Stimulated activated CD8-positive, alpha-beta memory T cell treated with anti-CD3 and anti-CD28 coated beads, Interleukin-7, amount 100 ng/mL, for 1 hour (primary cell): ENCODE data around the gene HDAC7.

Source experiments
- DNase-seq, 2 donors: peaks; one replicate each; pipeline ENCODE4 v3.0.0-alpha.2; 2020; ENCODE audit warnings: low read depth in 2 of 2

HDAC7 gene

GRCh38 chr12:47819896-47820630 lies at the start of gene HDAC7:
HDAC7 (minus strand) TSS chr12:47819903; CDS start chr12:47819785, 118 bp downstream.
- DNase-seq = no peak

DNA sequence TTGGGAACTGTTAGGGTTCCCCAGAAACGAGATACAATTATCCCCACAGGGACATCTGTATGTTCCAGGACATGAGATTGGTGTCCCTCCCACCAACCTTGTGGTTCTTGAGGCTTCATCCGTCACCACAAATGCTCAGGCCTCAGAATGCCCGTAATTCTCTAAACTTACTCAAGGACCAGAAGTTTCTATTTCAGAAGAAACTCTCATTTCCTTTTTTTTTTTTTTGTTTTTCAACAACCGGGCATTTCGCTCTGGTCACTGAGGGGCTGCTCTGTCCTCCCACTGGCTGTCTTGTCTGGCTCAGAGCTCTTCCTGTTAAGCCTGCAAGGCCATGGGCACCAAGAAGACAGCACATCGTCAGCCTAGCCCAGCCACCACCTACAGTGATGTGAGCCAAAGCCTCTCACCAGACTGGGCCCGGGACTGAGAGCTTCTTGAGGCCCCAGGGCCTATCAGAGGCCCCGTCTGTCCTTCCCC lies 48.9 kb upstream of the HDAC7 start:
- DNase-seq = no peak

DNA sequence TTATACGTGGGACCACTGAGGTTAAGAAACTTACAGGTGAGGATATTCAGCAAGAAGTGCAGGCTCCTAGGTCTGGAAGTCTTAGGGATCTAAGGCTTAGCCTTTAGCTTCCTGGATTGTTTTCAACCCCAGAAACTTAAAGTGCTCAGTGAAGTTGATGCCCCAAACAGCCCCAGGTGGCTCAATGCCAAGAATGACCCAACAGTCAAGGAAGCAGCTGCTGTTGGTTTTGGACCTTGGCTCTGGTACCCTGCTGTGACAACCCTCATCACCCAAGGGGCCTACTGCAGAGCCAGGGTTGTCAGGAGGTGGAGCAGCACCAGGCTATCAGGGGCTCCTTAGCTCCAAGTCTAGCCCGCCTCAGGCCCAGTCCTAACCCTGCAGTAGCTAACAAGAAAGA lies 48.3 kb upstream of the HDAC7 start:
- DNase-seq = no peak

DNA sequence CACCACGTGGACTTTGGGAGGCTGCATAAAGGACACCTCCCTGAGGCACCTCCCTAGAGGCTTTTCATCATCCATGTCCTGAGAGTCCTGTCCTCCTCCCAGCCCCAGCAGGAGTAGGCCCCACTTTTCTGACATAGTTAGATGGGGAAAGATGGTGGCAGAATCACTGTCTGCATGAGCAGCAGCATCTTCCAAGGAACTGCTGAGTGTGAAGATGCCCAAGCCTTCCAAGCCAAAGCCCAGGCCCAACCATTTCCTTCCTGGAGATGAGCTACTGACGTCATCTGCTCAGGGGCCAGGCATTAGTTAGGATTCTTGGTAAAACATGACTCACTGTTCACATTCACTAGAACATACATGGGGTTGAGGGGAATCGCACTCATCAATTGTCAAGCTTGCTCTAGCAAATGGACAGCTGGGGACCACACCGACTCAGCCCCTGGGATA lies 47.8 kb upstream of the HDAC7 start:
- DNase-seq = no peak

DNA sequence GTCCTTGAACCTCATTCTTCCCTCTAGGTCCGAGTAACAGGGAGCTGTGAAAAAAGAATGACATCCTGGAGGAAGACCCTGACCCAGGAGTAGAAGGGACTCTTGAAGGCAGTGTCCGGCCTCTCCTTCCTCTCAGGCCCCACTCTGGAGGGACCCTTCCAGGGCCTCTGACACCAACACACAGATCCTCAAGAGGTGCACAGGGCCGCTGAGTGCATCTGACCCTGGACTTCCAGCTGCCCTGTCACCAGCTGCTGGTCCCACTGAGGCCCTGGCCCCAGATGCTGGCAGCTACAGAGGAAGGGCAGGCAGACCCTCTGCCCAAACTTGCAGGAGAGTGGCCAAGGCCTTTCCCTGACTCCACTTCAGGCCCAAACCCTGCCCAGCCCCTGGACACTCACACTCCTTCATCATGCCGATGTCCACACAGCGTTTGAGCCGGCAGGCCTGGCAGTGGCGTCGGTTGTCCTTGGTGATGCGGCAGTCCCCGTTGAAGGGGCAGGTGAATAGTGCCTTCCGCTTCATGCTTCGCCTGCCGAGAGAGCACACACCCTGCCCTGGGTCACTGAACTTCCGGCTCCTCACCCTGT lies 45.0 kb upstream of the HDAC7 start:
- DNase-seq = no peak

GRCh38 chr12:47863985-47864384 lies 44.3 kb upstream of the HDAC7 start:
- DNase-seq = no peak

DNA sequence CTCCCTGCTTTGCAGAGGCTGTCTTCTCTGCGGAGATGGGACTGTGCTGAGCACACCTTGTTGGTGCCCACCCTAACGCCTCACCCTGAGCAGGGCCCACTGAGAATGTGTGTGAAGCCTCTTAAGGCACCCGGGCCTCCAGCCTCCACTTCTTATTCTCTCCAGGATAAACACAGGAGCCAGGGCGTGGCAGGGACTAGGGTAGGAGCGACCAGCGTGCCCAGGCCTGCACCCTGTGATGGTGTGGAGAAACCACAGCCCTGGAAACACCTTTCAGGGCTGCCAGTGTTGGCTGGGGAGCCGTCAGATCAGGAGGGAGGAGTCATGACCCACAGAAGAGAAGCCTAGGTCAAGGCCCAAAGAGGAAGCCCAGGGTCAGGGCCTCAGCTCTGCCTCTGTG lies 43.8 kb upstream of the HDAC7 start:
- DNase-seq = no peak

- no peak for DNase-seq
These were observed 43.2 kb upstream of the HDAC7 start for GRCh38 chr12:47862881-47863280.

DNA sequence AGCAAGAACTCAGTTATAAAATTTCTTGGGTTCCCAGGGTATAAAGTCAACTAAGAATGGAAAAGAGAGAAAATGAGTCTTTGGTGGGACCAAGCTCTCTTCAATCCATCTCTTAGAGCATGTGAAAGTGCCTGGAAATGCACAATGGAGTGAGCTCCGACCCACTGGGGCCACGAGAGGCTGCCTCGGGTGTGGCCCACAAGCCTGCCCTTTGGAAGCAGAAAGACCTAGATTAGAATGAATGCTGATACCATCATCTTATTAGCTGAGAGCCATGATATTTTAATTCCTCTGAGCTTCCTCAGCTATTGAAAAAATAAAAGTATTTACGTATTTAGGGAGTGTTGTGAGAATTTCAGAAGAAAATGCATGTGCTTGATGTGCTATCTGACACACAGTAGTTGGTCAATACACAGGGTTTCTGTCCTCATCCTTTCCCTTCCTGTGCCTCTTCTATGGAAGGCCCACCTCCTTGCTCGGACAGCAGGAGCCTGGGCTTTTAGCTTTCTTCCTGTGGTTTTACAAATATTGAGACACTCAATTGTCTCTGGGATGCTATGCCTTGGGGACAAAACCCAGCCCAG lies 42.6 kb upstream of the HDAC7 start:
- no peak for DNase-seq

GRCh38 chr12:47860873-47861272 lies 41.2 kb upstream of the HDAC7 start:
- no peak for DNase-seq

GRCh38 chr12:47860279-47860841 lies 40.7 kb upstream of the HDAC7 start:
- no peak for DNase-seq

DNA sequence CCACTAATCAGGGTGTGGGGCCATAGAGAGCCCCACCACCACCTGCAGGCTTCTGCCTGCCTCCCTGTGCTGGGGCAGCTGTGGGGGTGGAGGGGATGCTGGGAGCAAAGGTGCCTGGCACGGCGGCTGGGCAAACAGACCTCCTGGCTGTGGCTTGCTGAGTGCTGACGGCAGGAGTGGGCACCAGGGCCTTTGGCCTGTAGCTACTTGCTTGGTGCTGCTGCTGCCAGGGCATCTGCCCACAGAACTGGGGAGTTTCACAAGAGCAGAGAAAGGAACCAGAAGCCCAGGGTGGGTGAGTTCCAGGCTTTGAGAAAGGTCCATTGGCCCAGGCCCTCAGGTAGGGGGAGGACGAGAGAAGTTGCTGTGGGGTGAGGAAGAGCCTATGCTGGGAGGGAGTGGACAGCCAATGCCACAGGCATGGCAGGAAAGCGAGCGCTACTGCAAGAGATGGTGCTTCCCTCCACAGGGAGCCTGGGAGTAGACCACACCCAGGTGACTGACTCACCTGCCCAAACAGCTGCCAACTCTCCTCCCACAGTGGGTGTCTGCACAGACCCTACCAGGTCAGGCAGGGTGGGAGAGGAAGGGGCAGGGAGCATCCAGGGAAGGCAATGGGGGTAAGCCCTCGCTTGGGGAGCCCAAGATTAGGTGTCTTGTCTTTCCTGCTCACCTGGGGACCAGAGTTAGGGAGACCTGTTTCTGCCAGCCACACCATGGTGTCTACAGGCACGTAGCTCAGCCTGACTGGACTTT lies 39.0 kb upstream of the HDAC7 start:
- no peak for DNase-seq

DNA sequence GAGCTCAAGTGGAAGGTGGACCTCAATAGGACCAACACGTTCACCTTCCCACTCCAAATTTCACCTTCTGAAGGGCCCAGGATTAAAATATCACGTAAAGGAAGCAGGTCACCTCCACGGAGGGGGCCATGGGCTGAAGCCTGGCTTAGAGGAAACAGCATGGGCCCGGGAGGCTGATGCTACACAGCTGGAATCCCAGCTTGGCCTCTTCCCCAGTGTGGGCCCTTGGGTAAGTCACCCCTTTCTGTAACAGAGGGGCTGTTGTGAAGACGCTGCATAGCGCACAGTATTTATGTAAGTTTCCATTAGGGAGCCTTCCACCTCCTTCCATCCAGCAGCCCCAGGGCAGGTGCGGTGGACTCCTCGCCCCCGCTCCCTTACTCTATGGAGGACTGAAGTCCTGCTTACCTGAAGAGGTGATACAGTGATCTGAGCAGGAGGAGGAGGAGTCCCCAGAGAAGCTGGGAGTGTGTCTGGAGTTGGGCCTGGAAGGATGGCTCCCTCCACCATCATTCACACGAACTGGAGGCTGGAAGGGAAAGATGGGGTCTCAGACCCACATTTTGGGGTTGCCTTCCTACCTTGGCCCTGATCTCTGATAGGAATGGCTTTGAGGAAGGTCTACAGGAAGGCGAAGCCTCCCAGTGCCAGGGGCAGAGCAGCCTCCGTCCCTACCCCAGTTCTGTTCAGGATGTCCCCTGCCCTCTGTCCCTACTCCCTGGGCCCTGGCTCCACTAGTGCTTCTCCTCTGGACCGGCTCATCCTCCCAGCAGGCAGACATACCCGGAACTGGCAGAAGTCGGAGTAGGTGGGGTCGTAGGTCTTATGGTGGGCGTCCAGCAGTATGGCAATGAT lies 37.2 kb upstream of the HDAC7 start:
- no peak for DNase-seq

DNA sequence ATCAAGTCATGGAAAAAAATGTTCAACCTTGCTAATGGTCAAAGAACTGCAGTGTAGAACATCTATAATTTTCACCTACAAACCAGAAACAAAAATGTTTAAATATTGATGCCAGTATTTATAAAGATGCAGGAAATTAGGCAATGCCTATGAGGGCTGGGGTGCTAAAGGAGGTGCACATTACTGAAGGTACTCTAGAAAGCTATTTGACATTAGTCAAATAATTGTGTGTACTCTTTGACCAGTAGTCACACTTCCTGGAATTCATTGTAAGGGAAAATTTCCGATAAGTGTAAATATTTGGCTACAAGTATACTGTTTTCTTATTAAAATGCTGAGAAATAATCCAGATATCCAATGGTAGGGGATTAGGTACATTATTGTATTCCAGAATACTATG lies 36.4 kb upstream of the HDAC7 start:
- no peak for DNase-seq

DNA sequence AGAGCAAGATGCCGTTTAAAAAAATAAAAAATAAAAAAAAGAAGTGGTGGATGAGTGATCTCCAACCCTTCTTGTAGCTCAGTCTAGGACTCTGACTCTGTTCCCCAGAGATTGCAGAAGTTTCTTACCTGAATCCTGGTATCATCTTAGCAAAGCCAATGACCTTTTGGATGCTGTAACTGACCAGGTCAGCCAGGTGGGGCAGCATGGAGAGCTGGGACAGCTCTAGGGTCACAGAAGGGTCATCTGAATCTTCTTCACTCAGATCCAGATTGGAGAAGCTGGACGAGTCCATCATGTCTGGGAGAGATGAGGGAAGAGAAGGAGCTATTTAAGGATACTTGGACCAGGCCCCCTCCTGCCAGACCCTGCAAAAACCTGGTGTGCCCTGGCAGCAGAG lies 35.8 kb upstream of the HDAC7 start:
- no peak for DNase-seq

GRCh38 chr12:47854531-47854930 lies 34.8 kb upstream of the HDAC7 start:
- no peak for DNase-seq

- DNase-seq = no peak
These were observed 32.4 kb upstream of the HDAC7 start for GRCh38 chr12:47852096-47852571.

DNA sequence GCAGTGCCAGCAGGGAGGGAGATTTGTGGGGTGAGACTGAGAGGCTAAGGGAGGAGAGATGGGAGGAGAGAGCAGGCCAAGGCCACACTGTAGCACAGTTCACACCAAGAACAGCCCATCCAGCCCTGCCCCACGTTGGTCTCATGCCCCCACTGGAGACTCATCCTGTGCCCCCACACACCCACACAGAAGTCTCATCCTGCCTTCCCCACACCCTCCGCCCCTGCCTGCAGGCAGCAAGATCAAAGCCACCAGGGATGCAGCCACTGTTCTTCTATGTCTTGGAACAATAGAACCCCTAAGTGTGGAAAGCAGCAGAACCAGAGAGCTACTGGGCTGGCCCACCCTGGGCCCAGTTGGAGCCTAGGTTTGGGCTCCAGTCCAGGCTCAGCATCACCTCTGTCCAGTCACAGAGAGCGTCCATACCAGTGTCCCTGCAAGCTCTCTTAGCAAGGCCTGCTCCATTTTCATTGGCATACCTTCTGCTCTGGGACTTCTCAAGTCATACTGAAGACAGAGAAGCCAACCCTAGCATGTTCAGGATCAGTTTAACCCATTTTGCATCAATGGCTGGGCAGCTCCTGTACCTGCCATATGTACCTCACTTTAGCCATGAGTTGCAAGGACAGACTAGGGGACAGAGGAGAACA lies 31.7 kb upstream of the HDAC7 start:
- no peak for DNase-seq

DNA sequence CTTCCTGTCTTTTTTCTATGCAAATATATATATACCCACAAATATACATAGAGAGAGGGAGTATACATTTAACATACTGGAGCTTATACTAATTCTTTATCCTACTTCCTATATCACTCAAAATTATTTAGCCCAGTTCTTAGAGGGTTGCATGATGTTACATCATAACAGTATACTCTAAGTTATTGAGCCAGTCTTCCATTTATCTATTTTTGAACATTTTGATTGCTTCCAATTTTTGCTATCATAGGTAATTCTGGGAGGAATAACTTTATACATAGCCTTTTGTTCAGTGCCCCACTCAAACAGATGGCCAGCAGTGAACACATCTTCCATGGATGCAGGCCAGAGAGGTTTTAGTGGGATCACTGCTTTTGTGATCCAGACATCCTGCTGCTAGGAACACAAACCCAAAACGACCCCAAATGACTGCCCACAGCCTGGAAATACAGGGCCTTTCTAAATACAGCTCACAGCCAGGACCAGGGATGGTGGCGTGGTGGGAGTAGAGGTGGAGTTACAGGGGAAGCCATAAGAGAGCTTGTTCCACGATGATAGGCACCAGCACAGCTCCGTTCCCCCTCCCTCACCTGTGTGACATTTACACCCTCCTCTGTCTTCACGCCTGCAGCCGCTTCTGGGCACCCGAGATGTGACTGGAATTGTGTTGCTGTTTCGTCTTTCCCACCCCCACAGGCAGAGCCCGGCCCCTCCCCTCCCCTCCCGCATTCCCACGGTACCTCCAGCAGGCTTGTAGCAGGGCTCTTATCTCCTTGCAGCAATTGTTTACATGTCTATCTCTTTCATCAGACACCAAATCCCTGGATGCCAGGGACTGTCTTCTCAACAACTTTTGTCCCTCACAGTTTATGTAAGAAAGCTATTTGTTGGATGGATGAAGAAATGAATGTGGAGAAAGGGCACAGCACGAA lies 30.7 kb upstream of the HDAC7 start:
- no peak for DNase-seq
